K562 (cell line): ENCODE results near the gene SEMA6D. TPM values are rescaled to one million over a fixed set of nuclear protein-coding genes. Genes with fewer than 3 reads are reported as not detected.

Source experiments
- ATAC-seq: fragments of 200-7000 bp; cut with Tn5 transposase; 3 replicates; pipeline ENCODE4 v1.9.1; 2020; ENCODE audit warnings: moderate library complexity
- BruUV-seq: library from RNA; stranded (reverse); fragments of 400-500 nt; replicated peaks from 2 replicates; lab custom pipeline; 2021; lab: Mats Ljungman, UMichigan
- CTCF ChIA-PET: fragments of 300-600 bp; formaldehyde crosslinking; extraction: SDS; loops from one replicate; lab custom pipeline; 2021; ENCODE audit warnings: low intra/inter-chr PET ratio; lab: Yijun Ruan, JAX
- POLR2A ChIA-PET: fragments of 300-600, 350-650 bp; sonication (Branson Sonifier 250); formaldehyde crosslinking; extraction: SDS; loops from one replicate; lab custom pipeline; 2021; ENCODE audit warnings: antibody characterized with exemption, inconsistent platforms; lab: Yijun Ruan, JAX
- DNase-seq, 4 experiments: peaks; one replicate each; pipeline versions ENCODE4 v3.0.0 to v3.0.0-alpha.2; 2011 to 2018; ENCODE audit warnings: low spot score in 3 of 4, mixed read lengths in 3 of 4; ENCODE audit errors: extremely low read depth in 1 of 4
- FAIRE-seq: peaks from 2 replicates; lab custom pipeline; 2011; peaks lifted over from hg19 to GRCh38; lab: Jason Lieb, UNC
- H2AFZ ChIP-seq: 2 replicates; pipeline ENCODE4 v1.6.0; 2011; ENCODE audit warnings: low read depth, low read length, control low read depth, inconsistent platforms
- H3K27ac ChIP-seq: fragments of 200-600 bp; 3 replicates; pipeline ENCODE4 v1.8.0; 2011; ENCODE audit warnings: low read depth, mild to moderate bottlenecking, control low read depth, inconsistent platforms, low read length, moderate library complexity, mixed read lengths; ENCODE audit errors: extremely low read depth
- H3K27me3 ChIP-seq, 2 experiments: fragments of 300-600 bp in 1 of 2; 2 replicates in 1 of 2; 3 replicates in 1 of 2; pipeline versions ENCODE4 v1.6.0 to v1.8.0; 2011; ENCODE audit warnings: inconsistent platforms in 2 of 2, low read length in 2 of 2, mild to moderate bottlenecking in 1 of 2, mixed read lengths in 1 of 2, moderate library complexity in 1 of 2; ENCODE audit not compliant: control insufficient read depth in 2 of 2, insufficient read depth in 2 of 2
- H3K36me3 ChIP-seq: fragments of 300-600 bp; 3 replicates; pipeline ENCODE4 v1.8.0; 2011; ENCODE audit warnings: mild to moderate bottlenecking, low read length, inconsistent platforms; ENCODE audit not compliant: control insufficient read depth, insufficient read depth
- H3K4me1 ChIP-seq, 2 experiments: fragments of 200-600 bp in 1 of 2; replicated peaks in 1 of 2; 2 replicates in 1 of 2; 3 replicates in 1 of 2; pipeline versions ENCODE4 v1.5.1 to v1.8.0; 2011; ENCODE audit warnings: inconsistent platforms in 2 of 2, low read length in 2 of 2, mild to moderate bottlenecking in 1 of 2, mixed read lengths in 1 of 2, moderate library complexity in 1 of 2; ENCODE audit not compliant: control insufficient read depth in 2 of 2, insufficient read depth in 2 of 2
- H3K4me2 ChIP-seq: 2 replicates; pipeline ENCODE4 v1.6.1; 2011; ENCODE audit warnings: low read length, control low read depth, inconsistent platforms, mixed read lengths; ENCODE audit not compliant: insufficient read depth
- H3K4me3 ChIP-seq: fragments of 200-600 bp; sonication (generic), shearing (Covaris generic); 2 replicates; pipeline ENCODE4 v1.5.1; 2016; ENCODE audit warnings: control low read depth, inconsistent platforms
- H3K79me2 ChIP-seq: fragments of 200-600 bp; 3 replicates; pipeline ENCODE4 v1.8.0; 2011; ENCODE audit warnings: low read length, inconsistent platforms; ENCODE audit not compliant: control insufficient read depth, insufficient read depth
- H3K9ac ChIP-seq, 2 experiments: 2 replicates each; pipeline versions ENCODE4 v1.6.0 to v1.6.1; 2011; ENCODE audit warnings: low read depth in 2 of 2, low read length in 2 of 2, control low read depth in 1 of 2, inconsistent platforms in 1 of 2, mild to moderate bottlenecking in 1 of 2, mixed read lengths in 1 of 2; ENCODE audit not compliant: insufficient read depth in 1 of 2
- H3K9me1 ChIP-seq: one replicate; pipeline ENCODE4 v1.6.0; 2011; ENCODE audit warnings: inconsistent platforms, mild to moderate bottlenecking, low read length, moderate library complexity; ENCODE audit not compliant: control insufficient read depth, insufficient read depth
- H3K9me3 ChIP-seq: replicated peaks from 2 replicates; pipeline ENCODE4 v1.5.1; 2011; ENCODE audit warnings: low read depth, low read length, inconsistent platforms; ENCODE audit not compliant: control insufficient read depth, insufficient read depth
- H4K20me1 ChIP-seq: replicated peaks from 2 replicates; pipeline ENCODE4 v1.6.1; 2011; ENCODE audit warnings: low read length, inconsistent platforms, mixed read lengths; ENCODE audit not compliant: control insufficient read depth, insufficient read depth
- CAMTA2 ChIP-seq: fragments of 250-450 bp; sonication (Bioruptor Pico); conservative IDR thresholded peaks from 2 replicates; pipeline ENCODE4 v1.5.1; 2022
- FOXO4 ChIP-seq: fragments of 450-650 bp; formaldehyde crosslinking; IDR thresholded peaks from 2 replicates; pipeline ENCODE4 v1.4.0; 2020; ENCODE audit warnings: mild to moderate bottlenecking, moderate library complexity
- KLF16 ChIP-seq: IDR thresholded peaks from 2 replicates; pipeline ENCODE4 v1.6.1; 2016; ENCODE audit warnings: antibody characterized with exemption
- NCOA1 ChIP-seq: fragments of 450-650 bp; IDR thresholded peaks from 2 replicates; pipeline ENCODE4 v1.6.1; 2016; ENCODE audit warnings: low read depth
- SRSF7 ChIP-seq: fragments of 200-400 bp; formaldehyde crosslinking; optimal IDR thresholded peaks from 2 replicates; pipeline ENCODE3; 2017; ENCODE audit warnings: mild to moderate bottlenecking, low read depth, low read length
- ZNF175 ChIP-seq: fragments of 200-800 bp; sonication (Bioruptor generic); IDR thresholded peaks from 2 replicates; pipeline ENCODE4 v1.6.1; 2016; ENCODE audit warnings: low read depth, mild to moderate bottlenecking, missing genetic modification characterization, missing compliant biosample characterization
- ZNF408 ChIP-seq: fragments of 250-450 bp; sonication (Bioruptor Pico); IDR thresholded peaks from 2 replicates; pipeline ENCODE4 v1.4.0; 2020; ENCODE audit warnings: low read depth, mild to moderate bottlenecking, moderate library complexity
- WGBS: fragments of 100-300 bp; shearing (Covaris generic); methylation state at CpG from one replicate; pipeline ENCODE4 v1.1.6; 2016; ENCODE audit warnings: low coverage, mixed read lengths; ENCODE audit not compliant: insufficient coverage; ENCODE audit errors: missing lambda C conversion rate; 5-methylcytosine and 5-hydroxymethylcytosine counted together
- in situ Hi-C: fragments of 300-500 bp; cut with MboI; formaldehyde crosslinking; loops from 4 replicates; pipeline ENCODE4 v1.15.0; 2018; ENCODE audit warnings: inconsistent platforms, mixed read lengths
- intact Hi-C: fragments of 100-400 bp; cut with micrococcal nuclease; formaldehyde crosslinking; loops from 2 replicates; pipeline ENCODE4 v1.14.2; 2022
- polyA plus RNA-seq, 8 experiments: library from polyadenylated mRNA; depleted of rRNA in 4 of 8; stranded (reverse) in 5 of 8; unstranded in 3 of 8; fragments of >200 nt; fragmentation: Nextera tagmentation in 2 of 8; fragmentation: Illumina TruSeq in 1 of 8; extraction: Ambion mirVana in 2 of 8; extraction: Trizol in 1 of 8; gene quantifications; 2 replicates each; pipeline versions ENCODE4 v1.2.1 to v1.2.3, GENCODE V29; 2011 to 2014; ENCODE audit warnings: inconsistent platforms in 1 of 8, missing spikeins in 1 of 8
- total RNA-seq, 7 experiments: library from RNA; depleted of rRNA in 6 of 7; stranded (reverse); fragments of >200 nt in 6 of 7; fragmentation: Illumina TruSeq in 2 of 7; extraction: Trizol in 2 of 7; gene quantifications; 2 replicates each; pipeline versions ENCODE4 v1.2.1 to v1.2.3, GENCODE V29; 2011 to 2021; ENCODE audit warnings: low replicate concordance in 1 of 7
- TF ChIP-seq, protein P1 (sequence below): IDR thresholded peaks from 3 replicates; pipeline ENCODE4 v1.6.1; 2011; ENCODE audit warnings: borderline replicate concordance, mild to moderate bottlenecking, moderate library complexity; ENCODE audit not compliant: insufficient read length; ENCODE audit errors: extremely low read depth
- TF ChIP-seq, protein P2 (sequence below): sonication (generic); formaldehyde crosslinking; IDR thresholded peaks from 2 replicates; pipeline ENCODE4 v1.8.0; 2022; ENCODE audit warnings: mild to moderate bottlenecking, missing genetic modification reagents

Gene SEMA6D
- total and polyA plus RNA-seq, 9 of the 15 experiments (the other 6 are each of a cell fraction or from before 2014, with no cell fraction given): not detected

DNA sequence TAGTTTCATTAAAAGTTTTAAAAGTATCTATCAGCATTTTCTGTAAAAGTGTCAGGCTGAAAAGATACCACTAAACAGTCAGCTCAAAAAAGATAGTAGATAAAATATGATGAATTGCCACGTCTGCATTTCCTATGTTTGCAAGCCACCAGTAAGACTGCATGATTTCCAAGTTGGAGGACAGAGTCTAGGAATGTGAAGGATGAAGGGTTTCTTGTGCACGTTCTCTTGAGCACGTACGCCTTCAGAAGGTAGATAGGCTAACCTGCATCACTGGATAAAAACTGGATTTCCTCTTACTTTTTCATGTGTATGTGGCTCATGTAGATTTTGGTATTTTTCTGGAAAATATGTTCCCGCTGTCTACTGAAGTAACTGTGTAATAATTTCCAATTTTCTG lies 9.9 kb upstream of the SEMA6D start:
- WGBS: 2% methylated on average over 5 of the region's 5 CpGs
- intact Hi-C loops: no loop called here
- H2AFZ ChIP-seq: no peak overlapping the region
- FAIRE-seq (no peak), ATAC-seq (no peak)
- no peak overlapping the region for H3K4me3 ChIP-seq
- H3K4me1 ChIP-seq: no peaks in the 10 kb centered on the region
- no peaks in the 10 kb centered on the region for H3K79me2 ChIP-seq
- H3K9me3 ChIP-seq: no peaks in the 10 kb centered on the region
- no TSS peak for BruUV-seq
- CTCF ChIA-PET: no interaction called here
- POLR2A ChIA-PET: no interaction called here
- no peaks in the 10 kb centered on the region for H3K27me3 ChIP-seq
- no peaks in the 10 kb centered on the region for H3K36me3 ChIP-seq
- no peak overlapping the region for H3K9ac ChIP-seq
- TF ChIP-seq, protein P1, sequence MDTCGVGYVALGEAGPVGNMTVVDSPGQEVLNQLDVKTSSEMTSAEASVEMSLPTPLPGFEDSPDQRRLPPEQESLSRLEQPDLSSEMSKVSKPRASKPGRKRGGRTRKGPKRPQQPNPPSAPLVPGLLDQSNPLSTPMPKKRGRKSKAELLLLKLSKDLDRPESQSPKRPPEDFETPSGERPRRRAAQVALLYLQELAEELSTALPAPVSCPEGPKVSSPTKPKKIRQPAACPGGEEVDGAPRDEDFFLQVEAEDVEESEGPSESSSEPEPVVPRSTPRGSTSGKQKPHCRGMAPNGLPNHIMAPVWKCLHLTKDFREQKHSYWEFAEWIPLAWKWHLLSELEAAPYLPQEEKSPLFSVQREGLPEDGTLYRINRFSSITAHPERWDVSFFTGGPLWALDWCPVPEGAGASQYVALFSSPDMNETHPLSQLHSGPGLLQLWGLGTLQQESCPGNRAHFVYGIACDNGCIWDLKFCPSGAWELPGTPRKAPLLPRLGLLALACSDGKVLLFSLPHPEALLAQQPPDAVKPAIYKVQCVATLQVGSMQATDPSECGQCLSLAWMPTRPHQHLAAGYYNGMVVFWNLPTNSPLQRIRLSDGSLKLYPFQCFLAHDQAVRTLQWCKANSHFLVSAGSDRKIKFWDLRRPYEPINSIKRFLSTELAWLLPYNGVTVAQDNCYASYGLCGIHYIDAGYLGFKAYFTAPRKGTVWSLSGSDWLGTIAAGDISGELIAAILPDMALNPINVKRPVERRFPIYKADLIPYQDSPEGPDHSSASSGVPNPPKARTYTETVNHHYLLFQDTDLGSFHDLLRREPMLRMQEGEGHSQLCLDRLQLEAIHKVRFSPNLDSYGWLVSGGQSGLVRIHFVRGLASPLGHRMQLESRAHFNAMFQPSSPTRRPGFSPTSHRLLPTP: no peak
- TF ChIP-seq NCOA1: no peak
- TF ChIP-seq, protein P2, sequence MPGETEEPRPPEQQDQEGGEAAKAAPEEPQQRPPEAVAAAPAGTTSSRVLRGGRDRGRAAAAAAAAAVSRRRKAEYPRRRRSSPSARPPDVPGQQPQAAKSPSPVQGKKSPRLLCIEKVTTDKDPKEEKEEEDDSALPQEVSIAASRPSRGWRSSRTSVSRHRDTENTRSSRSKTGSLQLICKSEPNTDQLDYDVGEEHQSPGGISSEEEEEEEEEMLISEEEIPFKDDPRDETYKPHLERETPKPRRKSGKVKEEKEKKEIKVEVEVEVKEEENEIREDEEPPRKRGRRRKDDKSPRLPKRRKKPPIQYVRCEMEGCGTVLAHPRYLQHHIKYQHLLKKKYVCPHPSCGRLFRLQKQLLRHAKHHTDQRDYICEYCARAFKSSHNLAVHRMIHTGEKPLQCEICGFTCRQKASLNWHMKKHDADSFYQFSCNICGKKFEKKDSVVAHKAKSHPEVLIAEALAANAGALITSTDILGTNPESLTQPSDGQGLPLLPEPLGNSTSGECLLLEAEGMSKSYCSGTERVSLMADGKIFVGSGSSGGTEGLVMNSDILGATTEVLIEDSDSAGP (CRISPR knock-in tag): no peak
- TF ChIP-seq FOXO4 (CRISPR knock-in tag): no peak
- TF ChIP-seq KLF16: no peak
- no peak for TF ChIP-seq ZNF175
- TF ChIP-seq CAMTA2 (CRISPR knock-in tag): no peak
- no peak for TF ChIP-seq SRSF7
- no peak for TF ChIP-seq ZNF408 (CRISPR knock-in tag)
- TF ChIP-seq, all 486 proteins: peak for 0
- in situ Hi-C loops: no loop called here
- Histone ChIP-seq H3K9me1 (no peaks in the 10 kb centered on the region), H3K4me2 (no peak overlapping the region), H3K27ac (no peak overlapping the region), H4K20me1 (no peaks in the 10 kb centered on the region)
- DNase-seq: no peak
